ENCODE measurements around the gene TFAP2D.

The TFAP2D gene

DNA sequence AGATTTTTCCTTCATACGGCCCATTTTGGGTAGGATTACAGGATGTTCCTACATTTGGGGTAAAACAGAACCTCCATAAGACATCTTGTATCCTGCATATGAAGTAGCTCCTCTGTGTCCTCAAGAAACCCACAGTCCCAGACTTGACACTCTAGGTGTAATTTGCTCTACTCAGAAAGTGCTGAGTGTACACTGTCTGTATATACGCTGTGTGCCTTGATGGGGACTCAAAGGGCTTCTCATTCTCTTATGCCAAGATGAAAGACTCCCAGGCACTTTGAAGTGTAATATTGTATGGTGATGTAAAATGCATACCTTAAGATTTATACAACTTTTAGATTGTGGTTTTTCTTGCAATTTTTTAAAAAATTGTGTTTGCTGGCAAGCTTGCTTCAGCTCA lies 5.2 kb downstream of the TFAP2D start:
- no peaks in the 10 kb centered on the region for H3K4me1 ChIP-seq (ENCODE audit: control insufficient read depth, insufficient read depth, low read length, poor library complexity, severe bottlenecking)
- H3K4me3 ChIP-seq (ENCODE audit: insufficient read depth, low read depth, low read length, poor library complexity, severe bottlenecking), result no peak overlapping the region
- H3K36me3 ChIP-seq (ENCODE audit: control insufficient read depth, insufficient read depth, low read length), result no peaks in the 10 kb centered on the region
- peaks cover 9% of the 10 kb centered on the region for H3K27me3 ChIP-seq (replicated peaks; ENCODE audit: control insufficient read depth, insufficient read depth, low read length, poor library complexity, severe bottlenecking)
- no peak overlapping the region for H3K27ac ChIP-seq (ENCODE audit: insufficient read depth, low read length, poor library complexity, severe bottlenecking)
- H3K9me3 ChIP-seq (ENCODE audit: control insufficient read depth, low read length), result no peaks in the 10 kb centered on the region
- no peak for DNase-seq

DNA sequence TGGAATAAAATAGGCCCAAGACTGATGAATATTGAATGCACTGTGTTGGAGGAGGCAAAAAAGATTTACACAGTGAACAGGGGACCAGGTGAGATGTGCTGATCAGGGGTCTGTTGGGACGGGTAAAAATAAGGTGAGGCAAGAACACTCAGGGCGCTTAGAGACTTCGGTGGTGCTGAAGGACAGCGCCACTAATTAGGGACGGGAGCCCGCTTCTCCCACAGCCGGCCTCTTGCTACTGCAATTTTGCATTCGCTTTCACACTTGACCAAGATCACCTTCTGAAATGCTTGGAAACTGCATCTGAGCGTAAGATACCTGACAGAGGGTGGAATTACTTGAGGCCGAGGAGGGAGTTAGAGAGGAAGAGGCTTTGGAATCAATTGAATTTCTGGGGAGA lies 7.3 kb downstream of the TFAP2D start:
- Histone ChIP-seq H3K4me3 (ENCODE audit: insufficient read depth, low read depth, low read length, poor library complexity, severe bottlenecking) (no peak overlapping the region), H3K36me3 (ENCODE audit: control insufficient read depth, insufficient read depth, low read length) (no peaks in the 10 kb centered on the region), H3K4me1 (ENCODE audit: control insufficient read depth, insufficient read depth, low read length, poor library complexity, severe bottlenecking) (no peaks in the 10 kb centered on the region), H3K9me3 (ENCODE audit: control insufficient read depth, low read length) (no peaks in the 10 kb centered on the region), H3K27me3 (replicated peaks; ENCODE audit: control insufficient read depth, insufficient read depth, low read length, poor library complexity, severe bottlenecking) (peaks cover 4% of the 10 kb centered on the region), H3K27ac (ENCODE audit: insufficient read depth, low read length, poor library complexity, severe bottlenecking) (no peak overlapping the region)
- no peak for DNase-seq

DNA sequence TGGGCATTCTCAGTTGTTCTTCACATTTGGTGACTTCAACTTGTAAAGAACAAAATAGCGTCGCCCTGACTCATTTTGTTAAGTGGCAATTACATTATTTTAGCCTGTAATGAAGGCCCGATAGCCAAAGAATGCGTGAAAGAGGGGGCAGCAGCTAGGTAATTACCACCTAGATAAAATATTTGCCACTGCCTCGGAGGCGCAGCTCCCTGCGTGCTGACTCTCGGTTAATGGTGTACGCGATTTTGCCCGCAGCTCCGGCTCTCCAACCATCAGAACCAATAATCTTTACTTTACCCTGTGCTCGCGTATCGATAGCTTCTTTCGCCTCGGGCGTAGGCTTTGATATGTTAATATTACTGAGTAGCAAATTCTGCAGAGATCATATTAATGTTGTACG lies 8.7 kb downstream of the TFAP2D start:
- H3K27me3 ChIP-seq (replicated peaks; ENCODE audit: control insufficient read depth, insufficient read depth, low read length, poor library complexity, severe bottlenecking), result peaks cover 4% of the 10 kb centered on the region
- no peak overlapping the region for H3K27ac ChIP-seq (ENCODE audit: insufficient read depth, low read length, poor library complexity, severe bottlenecking)
- H3K4me1 ChIP-seq (ENCODE audit: control insufficient read depth, insufficient read depth, low read length, poor library complexity, severe bottlenecking), result no peaks in the 10 kb centered on the region
- no peak overlapping the region for H3K4me3 ChIP-seq (ENCODE audit: insufficient read depth, low read depth, low read length, poor library complexity, severe bottlenecking)
- no peak for DNase-seq
- no peaks in the 10 kb centered on the region for H3K9me3 ChIP-seq (ENCODE audit: control insufficient read depth, low read length)
- H3K36me3 ChIP-seq (ENCODE audit: control insufficient read depth, insufficient read depth, low read length), result no peaks in the 10 kb centered on the region

GRCh38 chr6:50722829-50723554 lies 9.7 kb downstream of the TFAP2D start:
- no peaks in the 10 kb centered on the region for H3K36me3 ChIP-seq (ENCODE audit: control insufficient read depth, insufficient read depth, low read length)
- no peaks in the 10 kb centered on the region for H3K4me1 ChIP-seq (ENCODE audit: control insufficient read depth, insufficient read depth, low read length, poor library complexity, severe bottlenecking)
- H3K9me3 ChIP-seq (ENCODE audit: control insufficient read depth, low read length), result no peaks in the 10 kb centered on the region
- peaks cover 4% of the 10 kb centered on the region for H3K27me3 ChIP-seq (replicated peaks; ENCODE audit: control insufficient read depth, insufficient read depth, low read length, poor library complexity, severe bottlenecking)
- no peak overlapping the region for H3K27ac ChIP-seq (ENCODE audit: insufficient read depth, low read length, poor library complexity, severe bottlenecking)
- no peak overlapping the region for H3K4me3 ChIP-seq (ENCODE audit: insufficient read depth, low read depth, low read length, poor library complexity, severe bottlenecking)
- no peak for DNase-seq

DNA sequence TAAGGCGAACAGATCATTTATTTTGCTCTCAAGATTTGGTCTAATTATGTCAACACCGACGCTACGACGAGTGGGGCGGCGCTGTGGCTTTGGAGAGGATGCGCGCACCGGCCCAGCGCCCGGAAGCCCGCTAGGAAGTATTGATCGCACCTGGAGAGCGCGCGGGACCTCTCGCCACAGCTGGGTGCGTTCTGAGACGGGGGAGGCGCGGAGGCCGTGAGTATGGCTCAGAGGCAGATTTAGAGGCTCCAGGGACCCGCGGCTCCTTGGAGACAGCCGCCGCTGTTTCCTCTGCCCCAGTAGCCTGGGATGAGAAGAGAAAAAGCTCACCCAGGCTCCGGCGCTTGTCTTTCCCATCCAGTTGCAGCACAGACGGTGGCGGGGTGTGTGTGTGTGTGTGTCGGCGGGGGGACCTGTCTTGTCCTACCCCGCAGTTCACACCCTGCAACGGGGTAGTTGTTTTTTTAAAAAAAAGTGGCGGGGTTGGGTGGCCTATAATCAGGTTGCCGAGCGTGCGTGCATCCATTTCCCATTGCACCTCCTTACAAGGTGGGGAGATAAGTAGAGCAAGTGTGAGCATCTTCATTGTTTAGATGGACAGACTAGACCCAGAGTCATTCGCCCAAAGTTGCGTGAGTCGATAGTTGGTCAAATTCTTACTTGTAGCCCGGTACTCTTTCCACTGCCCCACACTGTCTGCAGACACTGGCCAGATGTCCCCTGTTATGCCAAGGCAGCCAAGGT lies 11.2 kb downstream of the TFAP2D start:
- Histone ChIP-seq H3K27ac (ENCODE audit: insufficient read depth, low read length, poor library complexity, severe bottlenecking) (no peak overlapping the region), H3K27me3 (replicated peaks; ENCODE audit: control insufficient read depth, insufficient read depth, low read length, poor library complexity, severe bottlenecking) (peaks cover 4% of the 10 kb centered on the region), H3K4me3 (ENCODE audit: insufficient read depth, low read depth, low read length, poor library complexity, severe bottlenecking) (no peak overlapping the region), H3K36me3 (ENCODE audit: control insufficient read depth, insufficient read depth, low read length) (no peaks in the 10 kb centered on the region), H3K9me3 (ENCODE audit: control insufficient read depth, low read length) (no peaks in the 10 kb centered on the region), H3K4me1 (ENCODE audit: control insufficient read depth, insufficient read depth, low read length, poor library complexity, severe bottlenecking) (no peaks in the 10 kb centered on the region)
- no peak for DNase-seq

GRCh38 chr6:50734488-50734887 lies 21.2 kb downstream of the TFAP2D start:
- Histone ChIP-seq H3K9me3 (ENCODE audit: control insufficient read depth, low read length) (no peaks in the 10 kb centered on the region), H3K27me3 (replicated peaks; ENCODE audit: control insufficient read depth, insufficient read depth, low read length, poor library complexity, severe bottlenecking) (no peaks in the 10 kb centered on the region), H3K4me3 (ENCODE audit: insufficient read depth, low read depth, low read length, poor library complexity, severe bottlenecking) (no peak overlapping the region), H3K27ac (ENCODE audit: insufficient read depth, low read length, poor library complexity, severe bottlenecking) (no peak overlapping the region), H3K4me1 (ENCODE audit: control insufficient read depth, insufficient read depth, low read length, poor library complexity, severe bottlenecking) (no peaks in the 10 kb centered on the region), H3K36me3 (ENCODE audit: control insufficient read depth, insufficient read depth, low read length) (no peaks in the 10 kb centered on the region)
- no peak for DNase-seq

DNA sequence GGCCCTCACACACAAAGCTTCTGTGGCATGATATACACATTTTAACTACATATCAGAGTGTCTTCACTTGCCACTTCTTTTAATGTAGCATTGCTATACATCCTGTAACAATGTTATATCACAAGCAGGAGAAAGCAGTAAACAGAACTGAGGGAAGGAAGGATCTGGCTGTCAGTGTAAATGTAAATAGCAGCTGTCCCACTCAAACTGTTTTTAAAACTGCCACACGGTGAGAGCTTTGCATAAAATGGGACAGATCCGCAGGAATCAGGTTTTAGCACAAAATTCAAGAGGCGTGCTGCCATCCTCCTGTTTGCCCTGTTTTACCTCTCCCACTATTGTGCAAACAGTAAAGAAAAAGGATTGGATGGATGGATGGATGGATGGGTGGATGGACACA lies 28.8 kb downstream of the TFAP2D start:
- no peak for DNase-seq
- H3K27ac ChIP-seq (ENCODE audit: insufficient read depth, low read length, poor library complexity, severe bottlenecking), result no peak overlapping the region
- H3K36me3 ChIP-seq (ENCODE audit: control insufficient read depth, insufficient read depth, low read length), result no peaks in the 10 kb centered on the region
- no peaks in the 10 kb centered on the region for H3K27me3 ChIP-seq (replicated peaks; ENCODE audit: control insufficient read depth, insufficient read depth, low read length, poor library complexity, severe bottlenecking)
- no peak overlapping the region for H3K4me3 ChIP-seq (ENCODE audit: insufficient read depth, low read depth, low read length, poor library complexity, severe bottlenecking)
- H3K9me3 ChIP-seq (ENCODE audit: control insufficient read depth, low read length), result no peaks in the 10 kb centered on the region
- no peaks in the 10 kb centered on the region for H3K4me1 ChIP-seq (ENCODE audit: control insufficient read depth, insufficient read depth, low read length, poor library complexity, severe bottlenecking)

DNA sequence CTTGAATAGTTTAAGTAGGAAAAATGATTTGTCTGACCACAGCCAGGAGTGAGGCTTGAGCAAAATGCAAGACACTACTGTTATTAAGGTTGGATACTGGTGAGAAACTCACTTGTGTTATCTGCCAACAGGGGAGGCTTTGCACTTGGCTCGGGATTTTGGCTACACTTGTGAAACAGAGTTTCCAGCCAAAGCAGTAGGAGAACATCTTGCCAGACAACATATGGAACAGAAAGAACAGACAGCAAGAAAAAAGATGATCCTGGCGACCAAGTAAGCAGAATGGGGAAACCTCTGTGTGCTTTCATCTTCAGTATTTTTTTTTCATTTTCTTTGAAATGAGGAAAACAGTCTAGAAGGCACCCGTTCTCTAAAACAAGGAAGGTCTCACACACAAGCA lies 31.6 kb downstream of the TFAP2D start:
- Histone ChIP-seq H3K9me3 (ENCODE audit: control insufficient read depth, low read length) (no peaks in the 10 kb centered on the region), H3K27ac (ENCODE audit: insufficient read depth, low read length, poor library complexity, severe bottlenecking) (no peak overlapping the region), H3K4me1 (ENCODE audit: control insufficient read depth, insufficient read depth, low read length, poor library complexity, severe bottlenecking) (no peaks in the 10 kb centered on the region), H3K27me3 (replicated peaks; ENCODE audit: control insufficient read depth, insufficient read depth, low read length, poor library complexity, severe bottlenecking) (no peaks in the 10 kb centered on the region), H3K36me3 (ENCODE audit: control insufficient read depth, insufficient read depth, low read length) (no peaks in the 10 kb centered on the region), H3K4me3 (ENCODE audit: insufficient read depth, low read depth, low read length, poor library complexity, severe bottlenecking) (no peak overlapping the region)
- DNase-seq, result no peak

DNA sequence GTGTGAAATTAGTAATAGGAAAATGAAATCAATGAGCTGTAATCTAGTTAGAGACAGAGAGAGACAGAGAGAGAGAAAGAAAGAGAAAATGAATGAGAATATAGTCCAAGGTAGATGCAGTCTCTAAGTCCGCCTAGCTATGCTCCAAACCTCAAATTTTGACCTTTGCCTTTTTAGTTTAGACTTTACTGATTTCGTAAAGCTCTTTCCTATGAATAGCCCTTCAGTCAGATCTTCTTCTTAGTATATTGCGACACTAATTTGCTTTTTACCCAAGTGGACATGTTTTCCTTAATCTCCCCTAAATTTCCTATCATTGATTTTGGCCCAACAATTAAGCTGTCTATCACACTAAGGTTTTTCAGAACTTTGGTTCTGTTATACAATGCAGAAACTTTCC lies 49.5 kb downstream of the TFAP2D start:
- H3K9me3 ChIP-seq (ENCODE audit: control insufficient read depth, low read length), result no peaks in the 10 kb centered on the region
- H3K36me3 ChIP-seq (ENCODE audit: control insufficient read depth, insufficient read depth, low read length), result no peaks in the 10 kb centered on the region
- no peak overlapping the region for H3K4me3 ChIP-seq (ENCODE audit: insufficient read depth, low read depth, low read length, poor library complexity, severe bottlenecking)

GRCh38 chr6:50778696-50779095 lies 65.4 kb downstream of the TFAP2D start:
- no peak for DNase-seq
- no peaks in the 10 kb centered on the region for H3K4me1 ChIP-seq (ENCODE audit: control insufficient read depth, insufficient read depth, low read length, poor library complexity, severe bottlenecking)
- H3K36me3 ChIP-seq (ENCODE audit: control insufficient read depth, insufficient read depth, low read length), result no peaks in the 10 kb centered on the region
- no peaks in the 10 kb centered on the region for H3K27me3 ChIP-seq (replicated peaks; ENCODE audit: control insufficient read depth, insufficient read depth, low read length, poor library complexity, severe bottlenecking)
- no peak overlapping the region for H3K4me3 ChIP-seq (ENCODE audit: insufficient read depth, low read depth, low read length, poor library complexity, severe bottlenecking)
- H3K9me3 ChIP-seq (ENCODE audit: control insufficient read depth, low read length), result no peaks in the 10 kb centered on the region
- no peak overlapping the region for H3K27ac ChIP-seq (ENCODE audit: insufficient read depth, low read length, poor library complexity, severe bottlenecking)

More for the DNA sequence above, 49.5 kb downstream of the TFAP2D start:
- Histone ChIP-seq H3K27me3 (replicated peaks; ENCODE audit: control insufficient read depth, insufficient read depth, low read length, poor library complexity, severe bottlenecking) (no peaks in the 10 kb centered on the region), H3K27ac (ENCODE audit: insufficient read depth, low read length, poor library complexity, severe bottlenecking) (no peak overlapping the region), H3K4me1 (ENCODE audit: control insufficient read depth, insufficient read depth, low read length, poor library complexity, severe bottlenecking) (no peaks in the 10 kb centered on the region)
- DNase-seq, result no peak

Data from effector memory CD4-positive, alpha-beta T cell (primary cell).